GM12891 (cell line): Measurements from ENCODE around the gene OR2AP1.
"Not testable (repeated sequence)": the region's sequence is repeated elsewhere in the genome, so short reads cannot be mapped to it uniquely, and the experiment has no call there.

Source experiments
- PAX5 ChIP-seq: IDR thresholded peaks from 2 replicates; pipeline ENCODE4 v1.6.1; 2011; ENCODE audit warnings: low read length, moderate library complexity, mild to moderate bottlenecking; ENCODE audit not compliant: insufficient read depth, severe bottlenecking
- POLR2A ChIP-seq: IDR thresholded peaks from 2 replicates; pipeline ENCODE4 v1.6.1; 2011; ENCODE audit warnings: low read depth, low read length, control low read depth
- POLR2AphosphoS5 ChIP-seq: IDR thresholded peaks from 2 replicates; pipeline ENCODE4 v1.6.1; 2011; ENCODE audit warnings: low read depth, low read length, control low read depth
- POU2F2 ChIP-seq: IDR thresholded peaks from 2 replicates; pipeline ENCODE4 v1.6.1; 2011; ENCODE audit warnings: low read depth, mild to moderate bottlenecking, control low read depth, low read length, moderate library complexity
- SPI1 ChIP-seq: IDR thresholded peaks from 2 replicates; pipeline ENCODE4 v1.6.1; 2011; ENCODE audit warnings: low read depth, low read length, control low read depth
- TAF1 ChIP-seq: IDR thresholded peaks from 2 replicates; pipeline ENCODE4 v1.6.1; 2011; ENCODE audit warnings: low read depth, low read length, control low read depth

- TF ChIP-seq POLR2AphosphoS5, TAF1, POLR2A, SPI1, PAX5, POU2F2: not testable (repeated sequence)
These were observed 24.0 kb upstream of the OR2AP1 start for GRCh38 chr12:55548235-55548634.
